Testis (tissue), 3 donors: Measurements from ENCODE around the gene LRP1B. TPM values are rescaled to one million over a fixed set of nuclear protein-coding genes. Genes with fewer than 3 reads are reported as not detected.

Experiments
- DNase-seq: peaks from one replicate; pipeline ENCODE4 v3.0.0-alpha.2; 2019
- H3K27ac ChIP-seq, 2 donors: fragments of 200-600 bp; sonication (generic); one replicate each; pipeline ENCODE4 v1.5.1; 2019
- H3K27me3 ChIP-seq: fragments of 200-600 bp; sonication (generic); one replicate; pipeline ENCODE4 v1.5.1; 2019
- H3K36me3 ChIP-seq: fragments of 200-600 bp; sonication (generic); one replicate; pipeline ENCODE4 v1.5.1; 2017; ENCODE audit warnings: low read depth; ENCODE audit errors: missing control alignments
- H3K4me1 ChIP-seq: fragments of 200-600 bp; sonication (generic); one replicate; pipeline ENCODE4 v1.5.1; 2019
- H3K4me3 ChIP-seq, 2 donors: fragments of 200-600 bp; sonication (generic); one replicate each; pipeline ENCODE4 v1.5.1; 2017 to 2019
- H3K9me3 ChIP-seq: fragments of 200-600 bp; sonication (generic); one replicate; pipeline ENCODE4 v1.5.1; 2017
- CTCF ChIP-seq, 3 experiments: fragments of 450-650 bp in 2 of 3; fragments of 200-600 bp in 1 of 3; sonication (generic) in 1 of 3; IDR thresholded peaks; one replicate each; pipeline ENCODE4 v1.5.1; 2016 to 2019; ENCODE audit warnings: antibody characterized with exemption in 3 of 3, mild to moderate bottlenecking in 2 of 3, moderate library complexity in 1 of 3
- POLR2A ChIP-seq: fragments of 450-650 bp; IDR thresholded peaks from one replicate; pipeline ENCODE4 v1.6.1; 2017; ENCODE audit warnings: antibody characterized with exemption, mild to moderate bottlenecking, moderate library complexity
- WGBS, 2 donors: methylation state at CpG; one replicate each; pipeline ENCODE4 v1.1.5; 2018; 5-methylcytosine and 5-hydroxymethylcytosine counted together
- intact Hi-C: fragments of 100-400 bp; cut with DNase I; formaldehyde crosslinking; loops from one replicate; pipeline ENCODE4 v1.15.1; 2023; ENCODE audit warnings: low total_unique reads
- polyA plus RNA-seq: library from polyadenylated mRNA; stranded (reverse); fragments of 350-450 nt; fragmentation: Illumina TruSeq; extraction: RNeasy Lipid Tissue Mini Kit (QIAGEN cat#74804); gene quantifications from one replicate; pipeline ENCODE4 v1.2.3, GENCODE V29; 2014; ENCODE audit warnings: low read depth, low replicate concordance; ENCODE audit not compliant: insufficient read depth
- total RNA-seq, 2 donors: library from RNA; depleted of rRNA; stranded (reverse); fragments of >200 nt; gene quantifications; one replicate each; pipeline ENCODE4 v1.2.3, GENCODE V29; 2016

Gene LRP1B
- total and polyA plus RNA-seq, 3 donors from 2014 or later, result 0.79 to 1.9 (median 0.84) TPM

GRCh38 chr2:141065042-141065441 lies 1065.8 kb downstream of the LRP1B start:
- H3K4me3 ChIP-seq, result no peak overlapping the region
- H3K27me3 ChIP-seq, result no peaks in the 10 kb centered on the region
- no peaks in the 10 kb centered on the region for H3K9me3 ChIP-seq
- H3K27ac ChIP-seq, result no peak overlapping the region
- no peaks in the 10 kb centered on the region for H3K36me3 ChIP-seq
- intact Hi-C loops, result no loop called here
- no peaks in the 10 kb centered on the region for H3K4me1 ChIP-seq
- WGBS, 2 donors, result 81 to 83% methylated on average over 4 of the region's 4 CpGs
- TF ChIP-seq POLR2A (no peak), CTCF (IDR thresholded peaks at IDR 0.05) (no peak)
- DNase-seq, result no peak

GRCh38 chr2:141063406-141063805 lies 1067.4 kb downstream of the LRP1B start:
- intact Hi-C loops, result no loop called here
- 82 to 84% methylated on average over 4 of the region's 4 CpGs for WGBS, 2 donors
- DNase-seq, result no peak

GRCh38 chr2:141062443-141062842 lies 1068.4 kb downstream of the LRP1B start:
- intact Hi-C loops, result no loop called here
- H3K27me3 ChIP-seq, result no peaks in the 10 kb centered on the region
- no peaks in the 10 kb centered on the region for H3K36me3 ChIP-seq
- no peaks in the 10 kb centered on the region for H3K4me1 ChIP-seq
- no peak overlapping the region for H3K27ac ChIP-seq
- no peak for DNase-seq
- H3K4me3 ChIP-seq, result no peak overlapping the region
- WGBS, 2 donors, result 52 to 57% methylated on average over 1 of the region's 1 CpG
- TF ChIP-seq POLR2A (no peak), CTCF (IDR thresholded peaks at IDR 0.05) (no peak)
- H3K9me3 ChIP-seq, result no peaks in the 10 kb centered on the region

More at GRCh38 chr2:141063406-141063805, 1067.4 kb downstream of the LRP1B start:
- Histone ChIP-seq H3K27ac (no peak overlapping the region), H3K4me3 (no peak overlapping the region), H3K36me3 (no peaks in the 10 kb centered on the region), H3K9me3 (no peaks in the 10 kb centered on the region), H3K27me3 (no peaks in the 10 kb centered on the region), H3K4me1 (no peaks in the 10 kb centered on the region)
- TF ChIP-seq CTCF (IDR thresholded peaks at IDR 0.05) (no peak), POLR2A (no peak)

GRCh38 chr2:141062031-141062430 lies 1068.8 kb downstream of the LRP1B start:
- no peaks in the 10 kb centered on the region for H3K9me3 ChIP-seq
- H3K4me3 ChIP-seq, result no peak overlapping the region
- TF ChIP-seq POLR2A, result no peak
- TF ChIP-seq CTCF (IDR thresholded peaks at IDR 0.05), result no peak
- 78 to 81% methylated on average over 4 of the region's 4 CpGs for WGBS, 2 donors
- DNase-seq, result no peak
- H3K27ac ChIP-seq, result no peak overlapping the region
- H3K36me3 ChIP-seq, result no peaks in the 10 kb centered on the region
- H3K27me3 ChIP-seq, result no peaks in the 10 kb centered on the region
- intact Hi-C loops, result no loop called here
- no peaks in the 10 kb centered on the region for H3K4me1 ChIP-seq

- 65 to 75% methylated on average over 4 of the region's 4 CpGs for WGBS, 2 donors
- Histone ChIP-seq H3K9me3 (no peaks in the 10 kb centered on the region), H3K27ac (no peak overlapping the region), H3K4me3 (no peak overlapping the region), H3K4me1 (no peaks in the 10 kb centered on the region), H3K27me3 (no peaks in the 10 kb centered on the region), H3K36me3 (no peaks in the 10 kb centered on the region)
- TF ChIP-seq CTCF (IDR thresholded peaks at IDR 0.05), result no peak
- no peak for TF ChIP-seq POLR2A
- intact Hi-C loops, result no loop called here
- no peak for DNase-seq
Observed at GRCh38 chr2:141058556-141058955, 1072.3 kb downstream of the LRP1B start.
